ENCODE results near the gene SVBP.
"Not testable (repeated sequence)": the region's sequence is repeated elsewhere in the genome, so short reads cannot be mapped to it uniquely, and the experiment has no call there.

Gene SVBP

DNA sequence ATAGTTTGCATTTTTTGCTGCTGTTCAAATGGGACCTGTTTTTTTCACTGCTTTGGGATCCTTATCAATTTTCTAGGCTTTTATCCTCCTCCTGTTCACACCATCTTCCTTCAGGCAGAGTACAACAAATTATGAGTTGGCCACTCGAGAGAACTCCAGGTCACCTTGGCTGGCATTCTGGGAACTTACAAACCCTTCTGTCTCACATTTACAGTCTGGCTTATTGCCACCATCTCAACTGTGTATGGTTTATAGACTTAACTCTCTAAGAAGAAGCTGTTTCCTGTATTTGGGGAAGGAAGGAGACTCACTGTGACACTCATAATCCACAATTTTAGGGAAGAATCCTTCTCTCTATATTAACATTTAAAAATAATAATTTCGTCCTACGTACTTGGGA, 23.8 kb upstream of the SVBP start:
- no peak for FAIRE-seq

DNA sequence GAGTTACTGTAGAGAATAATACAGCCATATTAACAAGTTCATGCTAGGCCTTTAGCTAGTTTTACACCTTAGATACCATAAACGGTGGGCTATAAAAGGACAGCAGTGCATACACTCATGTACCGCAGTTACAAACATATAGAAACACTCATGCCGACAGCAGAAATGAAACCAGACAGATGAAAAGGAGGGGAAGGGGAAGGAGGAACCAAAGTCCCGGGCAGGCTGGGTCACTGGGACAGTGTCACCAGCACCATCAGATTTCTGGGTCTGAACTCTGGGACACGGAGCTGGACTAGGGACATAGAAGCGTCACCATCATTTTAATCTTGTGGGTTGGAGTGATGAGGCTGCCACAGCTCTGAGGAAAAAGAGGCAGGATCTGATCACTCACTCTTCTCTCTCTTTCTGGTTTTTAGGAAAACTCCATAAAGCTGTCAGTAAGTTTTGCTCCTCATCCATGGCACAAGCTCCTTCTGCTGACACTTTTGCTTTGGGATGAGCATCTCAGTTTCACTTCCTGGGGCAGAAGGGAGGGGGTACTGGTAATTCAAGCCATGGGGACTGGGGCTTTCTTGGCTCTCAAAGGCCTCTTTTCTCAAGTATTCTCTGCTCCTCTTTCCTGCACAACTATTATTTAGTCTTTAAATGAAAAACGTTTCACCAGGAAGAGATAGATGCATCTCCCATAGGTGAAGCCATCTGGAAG, 21.4 kb upstream of the SVBP start:
- FAIRE-seq = no peak

DNA sequence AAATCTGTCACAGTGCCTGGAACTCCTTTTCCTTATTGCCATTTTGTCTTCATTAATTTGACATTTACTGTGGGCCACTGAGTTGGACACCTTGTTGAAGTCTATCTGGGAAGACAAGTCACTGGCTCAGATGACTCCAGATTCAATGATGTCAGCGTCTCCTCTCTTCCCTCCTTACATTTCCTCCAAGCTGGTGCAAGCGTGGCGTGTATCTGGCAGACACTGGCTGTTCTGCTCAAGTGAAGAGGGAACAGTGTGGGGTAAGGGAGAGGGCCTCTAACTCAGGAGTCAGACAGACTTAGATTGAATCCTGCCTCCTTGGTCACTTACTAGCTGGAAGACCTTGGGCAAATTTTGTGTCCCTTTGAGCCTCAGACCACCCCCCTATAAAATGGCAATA, 20.5 kb upstream of the SVBP start:
- no peak for FAIRE-seq

GRCh38 chr1:42835422-42835821, 18.2 kb upstream of the SVBP start:
- FAIRE-seq = no peak

DNA sequence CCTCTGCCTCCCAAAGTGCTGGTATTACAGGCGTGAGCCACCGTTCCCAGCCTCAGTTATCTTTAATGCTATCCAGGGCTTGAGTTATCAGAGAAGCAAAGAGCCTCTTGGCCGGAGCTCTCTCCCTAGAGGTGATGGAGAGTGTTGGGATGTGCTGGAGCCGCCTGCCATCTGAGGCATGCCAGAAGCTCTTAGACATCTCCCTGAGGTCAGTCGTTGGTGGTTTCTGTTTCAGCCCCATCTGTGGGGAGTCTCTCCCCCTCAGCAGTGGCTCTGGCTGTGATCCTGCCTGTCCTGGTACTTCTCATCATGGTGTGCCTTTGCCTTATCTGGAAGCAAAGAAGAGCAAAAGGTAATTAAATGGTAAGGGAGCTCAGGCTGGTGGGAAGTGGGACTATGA, 17.6 kb upstream of the SVBP start:
- no peak for FAIRE-seq

DNA sequence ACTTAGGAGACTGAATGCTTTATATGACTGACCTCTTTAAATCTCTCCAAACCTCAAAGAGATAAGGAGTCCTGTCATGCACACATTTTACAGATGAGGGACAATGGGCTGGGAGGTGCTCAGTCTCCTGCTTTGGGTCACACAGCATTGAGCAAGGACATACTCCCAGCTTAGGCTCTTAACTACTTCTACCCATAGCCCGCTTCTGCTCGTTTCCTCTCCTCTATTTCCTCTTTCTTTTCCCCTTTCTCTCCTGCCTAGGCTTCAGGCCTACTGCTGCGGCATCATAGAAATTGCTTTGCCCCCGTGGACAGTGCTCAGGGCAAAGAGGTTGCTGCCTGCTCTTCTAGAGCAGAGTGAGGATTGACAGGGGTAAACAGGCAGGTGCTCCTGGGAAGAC, 16.8 kb upstream of the SVBP start:
- FAIRE-seq = no peak

DNA sequence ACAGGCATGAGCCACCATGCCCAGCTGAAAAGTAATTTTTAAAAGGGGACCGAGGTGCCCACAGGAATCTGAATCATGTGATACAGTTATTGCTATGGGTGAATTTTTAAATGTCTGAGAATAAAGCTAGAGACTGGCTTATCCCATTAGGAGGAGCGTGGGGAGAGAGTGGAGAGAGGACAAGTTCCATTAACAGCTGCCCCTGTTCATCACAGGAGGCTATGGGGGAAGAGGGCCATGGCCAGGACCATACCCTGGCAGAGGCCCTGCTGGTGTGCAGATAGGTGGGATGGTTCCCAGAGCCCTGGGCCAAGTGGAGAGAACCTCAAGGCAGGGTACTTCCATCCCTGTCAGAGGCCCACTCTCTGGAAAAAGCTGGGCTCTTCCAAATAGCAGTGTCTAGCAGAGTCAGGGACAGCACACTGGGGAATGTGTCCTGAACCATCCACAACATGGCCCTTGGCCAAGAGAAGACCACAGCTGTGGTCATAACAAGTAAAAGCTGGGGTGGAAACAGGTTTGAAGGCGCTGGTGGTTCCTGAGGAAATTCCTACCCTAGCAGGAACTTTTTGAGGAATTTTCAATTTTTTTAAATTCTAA, 15.5 kb upstream of the SVBP start:
- no peak for FAIRE-seq

GRCh38 chr1:42831273-42831672, 14.1 kb upstream of the SVBP start:
- no peak for FAIRE-seq

- no peak for FAIRE-seq
These were observed 13.4 kb upstream of the SVBP start for GRCh38 chr1:42830631-42831030.

- no peak for FAIRE-seq
These were observed 8.0 kb upstream of the SVBP start for GRCh38 chr1:42825036-42825851.

DNA sequence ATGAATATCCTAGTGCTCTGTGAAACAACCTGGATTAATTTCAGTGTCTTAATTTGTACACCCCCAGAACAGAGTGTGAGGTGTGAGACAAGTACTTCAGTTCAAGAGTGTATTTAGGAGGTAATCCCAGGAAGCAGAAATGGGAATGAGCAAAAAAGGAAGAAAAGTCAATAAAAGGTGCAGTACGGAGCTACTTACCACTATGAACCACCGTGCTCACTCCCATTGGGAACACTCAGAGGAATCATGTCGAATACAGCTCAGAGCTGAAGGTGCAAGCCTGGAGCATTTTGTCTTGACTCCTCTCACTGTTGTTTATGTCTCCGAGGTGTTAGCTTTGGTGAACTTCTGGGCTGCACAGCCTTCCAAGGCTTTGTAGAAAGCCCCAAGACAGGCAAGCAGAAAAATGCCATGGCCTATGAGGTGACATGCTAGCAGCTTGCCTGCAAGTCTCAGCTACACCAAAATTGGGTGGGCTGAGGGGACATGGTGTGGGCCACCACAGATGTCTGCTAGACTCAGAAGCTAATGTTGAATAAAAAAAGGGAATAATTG, 7.4 kb upstream of the SVBP start:
- no peak for FAIRE-seq

GRCh38 chr1:42822800-42823392, 5.7 kb upstream of the SVBP start:
- FAIRE-seq = peak; percentile 19

DNA sequence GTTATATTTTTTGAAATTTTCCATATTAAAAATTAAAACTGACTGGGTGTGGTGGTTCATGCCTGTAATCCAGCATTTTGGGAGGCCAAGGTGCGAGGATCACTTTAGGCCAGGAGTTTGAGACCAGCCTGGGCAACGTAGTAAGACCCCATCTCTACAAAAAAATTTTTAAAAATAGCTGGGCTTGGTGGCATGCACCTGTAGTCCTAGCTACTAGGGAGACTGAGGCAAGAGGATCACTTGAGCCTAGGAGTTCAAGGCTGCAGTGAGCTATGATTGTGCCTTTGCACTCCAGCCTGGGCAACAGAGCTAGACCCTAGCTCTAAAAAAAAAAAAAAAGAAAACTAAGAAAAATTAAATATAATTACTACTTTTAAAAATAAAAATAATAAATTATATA, 4.5 kb upstream of the SVBP start:
- peak; percentile 33 for FAIRE-seq

DNA sequence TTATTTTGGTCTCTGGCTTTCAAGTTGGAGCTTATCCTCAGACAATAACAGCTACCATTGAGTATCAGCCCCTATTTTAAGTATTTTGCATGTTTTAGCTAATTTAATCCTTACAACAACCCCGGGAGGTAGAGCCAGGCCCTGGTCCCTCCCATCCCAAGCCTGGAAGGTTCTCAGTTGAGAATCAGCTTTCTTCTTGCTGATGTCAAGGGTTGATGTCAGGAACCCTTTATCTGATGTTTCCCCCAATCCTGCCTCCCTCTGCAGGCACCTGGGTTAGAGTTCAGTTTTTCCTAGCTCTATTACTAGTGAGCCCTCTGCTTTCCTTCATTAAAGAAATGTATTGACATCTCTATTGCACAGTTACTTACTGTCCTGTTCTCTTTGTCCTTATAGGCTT, 3.6 kb upstream of the SVBP start:
- no peak for FAIRE-seq

- no peak for FAIRE-seq
These were observed 779 bp upstream of the SVBP start for GRCh38 chr1:42817976-42818375.

GRCh38 chr1:42817440-42817767, 207 bp upstream of the SVBP start:
- no peak for FAIRE-seq

- FAIRE-seq = no peak
These were observed 1.1 kb downstream of the SVBP start for GRCh38 chr1:42815941-42816584.

DNA sequence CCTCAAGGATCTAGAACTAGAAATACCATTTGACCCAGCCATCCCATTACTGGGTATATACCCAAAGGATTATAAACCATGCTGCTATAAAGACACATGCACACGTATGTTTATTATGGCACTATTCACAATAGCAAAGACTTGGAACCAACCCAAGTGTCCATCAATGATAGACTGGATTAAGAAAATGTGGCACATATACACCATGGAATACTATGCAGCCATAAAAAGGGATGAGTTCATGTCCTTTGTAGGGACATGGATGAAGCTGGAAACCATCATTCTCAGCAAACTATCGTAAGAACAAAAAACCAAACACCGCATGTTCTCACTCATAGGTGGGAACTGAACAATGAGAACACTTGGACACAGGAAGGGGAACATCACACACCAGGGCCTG, 2.4 kb downstream of the SVBP start:
- FAIRE-seq = not testable (repeated sequence)

- FAIRE-seq = no peak
These were observed 10.0 kb downstream of the SVBP start for GRCh38 chr1:42807056-42807668.

- no peak for FAIRE-seq
These were observed 10.6 kb downstream of the SVBP start for GRCh38 chr1:42806593-42806992.

DNA sequence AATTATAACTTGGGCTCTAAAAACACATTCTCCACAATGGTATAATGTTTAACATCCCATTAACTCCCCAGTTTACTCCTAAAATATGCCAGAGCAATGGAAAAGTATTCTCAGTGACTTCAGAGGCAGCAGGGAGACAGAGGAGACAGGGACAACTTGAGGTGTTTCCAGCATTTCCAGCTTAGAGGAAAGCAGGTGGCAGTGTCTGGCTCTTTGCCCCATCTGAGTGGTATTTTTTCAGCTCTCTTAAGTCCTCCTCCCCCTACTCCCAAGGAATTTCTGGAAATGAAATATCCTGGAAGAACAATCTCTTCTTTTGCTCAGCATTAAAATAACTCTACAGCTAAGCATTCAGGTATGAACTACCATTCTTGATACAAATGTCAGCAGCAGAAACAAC, 11.0 kb downstream of the SVBP start:
- FAIRE-seq = no peak

GRCh38 chr1:42801832-42802473, 15.2 kb downstream of the SVBP start:
- FAIRE-seq = no peak

Data from G401.6 (cell line).